Hepatocyte (in vitro differentiated cells): ENCODE measurements around the gene RSPH1. TPM values are rescaled to one million over a fixed set of nuclear protein-coding genes. Genes with fewer than 3 reads are reported as not detected.

ENCODE experiments used
- DNase-seq: peaks from one replicate; pipeline ENCODE4 v3.0.0-alpha.2; 2016; ENCODE audit warnings: low spot score
- H2AFZ ChIP-seq: fragments of 200-600 bp; sonication (generic); 2 replicates; pipeline ENCODE4 v1.6.0; 2016; ENCODE audit warnings: antibody characterized with exemption, mild to moderate bottlenecking
- H3K27ac ChIP-seq: fragments of 200-600 bp; sonication (generic); 2 replicates; pipeline ENCODE4 v1.5.1; 2016; ENCODE audit warnings: mild to moderate bottlenecking
- H3K27me3 ChIP-seq: fragments of 200-600 bp; sonication (generic); 2 replicates; pipeline ENCODE4 v1.6.1; 2016
- H3K36me3 ChIP-seq: fragments of 200-600 bp; sonication (generic); replicated peaks from 2 replicates; pipeline ENCODE4 v1.5.1; 2016; ENCODE audit warnings: low read depth; ENCODE audit not compliant: insufficient read depth
- H3K4me1 ChIP-seq: fragments of 200-600 bp; sonication (generic); 2 replicates; pipeline ENCODE4 v1.5.1; 2016; ENCODE audit warnings: mild to moderate bottlenecking, moderate library complexity; ENCODE audit not compliant: insufficient read depth
- H3K4me2 ChIP-seq: fragments of 200-600 bp; sonication (generic); 2 replicates; pipeline ENCODE4 v1.6.0; 2016
- H3K4me3 ChIP-seq: fragments of 200-600 bp; sonication (generic); 2 replicates; pipeline ENCODE4 v1.5.1; 2016; ENCODE audit warnings: mild to moderate bottlenecking
- H3K79me2 ChIP-seq: fragments of 200-600 bp; sonication (generic); 2 replicates; pipeline ENCODE4 v1.6.0; 2017; ENCODE audit warnings: mild to moderate bottlenecking
- H3K9me2 ChIP-seq: fragments of 200-600 bp; sonication (generic); replicated peaks from 2 replicates; pipeline ENCODE4 v1.6.0; 2017; ENCODE audit warnings: mild to moderate bottlenecking; ENCODE audit not compliant: insufficient read depth
- H3K9me3 ChIP-seq: fragments of 200-600 bp; sonication (generic); 2 replicates; pipeline ENCODE4 v1.5.1; 2016; ENCODE audit warnings: low read depth, mild to moderate bottlenecking
- H4K20me1 ChIP-seq: fragments of 200-600 bp; sonication (generic); 2 replicates; pipeline ENCODE4 v1.6.0; 2016; ENCODE audit warnings: mild to moderate bottlenecking; ENCODE audit not compliant: insufficient read depth, poor library complexity, severe bottlenecking
- CTCF ChIP-seq: fragments of 200-600 bp; sonication (generic); IDR thresholded peaks from 2 replicates; pipeline ENCODE4 v1.5.1; 2016; ENCODE audit warnings: antibody characterized with exemption, mild to moderate bottlenecking; ENCODE audit not compliant: poor library complexity
- EZH2 ChIP-seq: fragments of 200-600 bp; sonication (generic); IDR thresholded peaks from 2 replicates; pipeline ENCODE4 v1.6.1; 2016; ENCODE audit warnings: antibody characterized with exemption, mild to moderate bottlenecking, borderline replicate concordance
- EZH2phosphoT487 ChIP-seq: fragments of 200-600 bp; sonication (generic); IDR thresholded peaks from one replicate; pipeline ENCODE4 v1.6.1; 2018; ENCODE audit warnings: antibody characterized with exemption, mild to moderate bottlenecking, low read depth, moderate library complexity; ENCODE audit not compliant: unreplicated experiment, severe bottlenecking
- WGBS: methylation state at CpG from one replicate; pipeline ENCODE4 v1.1.6; 2016; ENCODE audit warnings: low lambda C conversion rate; ENCODE audit errors: missing lambda C conversion rate; 5-methylcytosine and 5-hydroxymethylcytosine counted together
- polyA plus RNA-seq: library from polyadenylated mRNA; unstranded; fragments of >200 nt; fragmentation: Nextera tagmentation; extraction: Ambion mirVana; gene quantifications from 2 replicates; pipeline ENCODE4 v1.2.1, GENCODE V29; 2016
- total RNA-seq: library from RNA; depleted of rRNA; stranded (reverse); fragments of >200 nt; gene quantifications from 2 replicates; pipeline ENCODE4 v1.2.3, GENCODE V29; 2014

RSPH1 gene
- total and polyA plus RNA-seq, 2 experiments from 2014 or later = 1.3 to 1.8 TPM

- no peaks in the 10 kb centered on the region for H3K36me3 ChIP-seq
- no peak overlapping the region for H3K4me3 ChIP-seq
- H4K20me1 ChIP-seq = no peaks in the 10 kb centered on the region
- no peaks in the 10 kb centered on the region for H3K27me3 ChIP-seq
- no peaks in the 10 kb centered on the region for H3K9me2 ChIP-seq
- peak overlapping the region; percentile 96 for H3K27ac ChIP-seq
- 96% methylated on average over 7 of the region's 7 CpGs for WGBS
- H2AFZ ChIP-seq = no peak overlapping the region
- no peak overlapping the region for H3K4me2 ChIP-seq
- H3K9me3 ChIP-seq = no peaks in the 10 kb centered on the region
- peaks cover 40% of the 10 kb centered on the region for H3K4me1 ChIP-seq
- TF ChIP-seq CTCF (no peak), EZH2 (no peak), EZH2phosphoT487 (no peak)
- H3K79me2 ChIP-seq = peaks cover 53% of the 10 kb centered on the region
- DNase-seq = no peak
Measured at GRCh38 chr21:42523211-42523610, 27.2 kb upstream of the RSPH1 start.

- WGBS = over 99% methylated on average over 8 of the region's 8 CpGs
- H3K27me3 ChIP-seq = no peaks in the 10 kb centered on the region
- H3K27ac ChIP-seq = peak overlapping the region; percentile 96
- no peak for DNase-seq
- H3K4me2 ChIP-seq = no peak overlapping the region
- H3K36me3 ChIP-seq = no peaks in the 10 kb centered on the region
- no peaks in the 10 kb centered on the region for H3K9me2 ChIP-seq
- H4K20me1 ChIP-seq = no peaks in the 10 kb centered on the region
- H3K9me3 ChIP-seq = no peaks in the 10 kb centered on the region
- TF ChIP-seq EZH2 (no peak), CTCF (no peak), EZH2phosphoT487 (no peak)
- peaks cover 44% of the 10 kb centered on the region for H3K4me1 ChIP-seq
- H3K4me3 ChIP-seq = no peak overlapping the region
- H2AFZ ChIP-seq = no peak overlapping the region
- H3K79me2 ChIP-seq = peaks cover 52% of the 10 kb centered on the region
Measured at GRCh38 chr21:42522771-42523170, 26.7 kb upstream of the RSPH1 start.

GRCh38 chr21:42522271-42522670 is 26.2 kb upstream of the RSPH1 start:
- H3K4me3 ChIP-seq = no peak overlapping the region
- H4K20me1 ChIP-seq = no peaks in the 10 kb centered on the region
- H3K4me1 ChIP-seq = peaks cover 49% of the 10 kb centered on the region
- TF ChIP-seq EZH2 (no peak), CTCF (no peak), EZH2phosphoT487 (no peak)
- H3K27ac ChIP-seq = peak overlapping the region; percentile 96
- no peaks in the 10 kb centered on the region for H3K36me3 ChIP-seq
- H3K9me2 ChIP-seq = no peaks in the 10 kb centered on the region
- H3K4me2 ChIP-seq = no peak overlapping the region
- WGBS = 95% methylated on average over 14 of the region's 14 CpGs
- no peak overlapping the region for H2AFZ ChIP-seq
- H3K9me3 ChIP-seq = no peaks in the 10 kb centered on the region
- DNase-seq = no peak
- no peaks in the 10 kb centered on the region for H3K27me3 ChIP-seq
- H3K79me2 ChIP-seq = peaks cover 57% of the 10 kb centered on the region

- Histone ChIP-seq H3K9me3 (no peaks in the 10 kb centered on the region), H3K27me3 (no peaks in the 10 kb centered on the region), H3K27ac (no peak overlapping the region), H3K79me2 (peaks cover 59% of the 10 kb centered on the region), H4K20me1 (no peaks in the 10 kb centered on the region), H3K4me3 (no peak overlapping the region), H3K4me2 (no peak overlapping the region), H3K36me3 (no peaks in the 10 kb centered on the region), H3K9me2 (no peaks in the 10 kb centered on the region), H2AFZ (no peak overlapping the region), H3K4me1 (peaks cover 49% of the 10 kb centered on the region)
- no peak for DNase-seq
- TF ChIP-seq CTCF = no peak
- TF ChIP-seq EZH2phosphoT487 = no peak
- no peak for TF ChIP-seq EZH2
- WGBS = 95% methylated on average over 6 of the region's 6 CpGs
Measured at GRCh38 chr21:42521805-42522204, 25.8 kb upstream of the RSPH1 start.
